NCI-H2171 treated with DMSO at 0.1 percent for 48 hours (cell line): ENCODE results near the gene NLRP11.

Experiments used
- DNase-seq: peaks from one replicate; lab custom pipeline; 2025; lab: John Stamatoyannopoulos, UW

NLRP11 gene

DNA sequence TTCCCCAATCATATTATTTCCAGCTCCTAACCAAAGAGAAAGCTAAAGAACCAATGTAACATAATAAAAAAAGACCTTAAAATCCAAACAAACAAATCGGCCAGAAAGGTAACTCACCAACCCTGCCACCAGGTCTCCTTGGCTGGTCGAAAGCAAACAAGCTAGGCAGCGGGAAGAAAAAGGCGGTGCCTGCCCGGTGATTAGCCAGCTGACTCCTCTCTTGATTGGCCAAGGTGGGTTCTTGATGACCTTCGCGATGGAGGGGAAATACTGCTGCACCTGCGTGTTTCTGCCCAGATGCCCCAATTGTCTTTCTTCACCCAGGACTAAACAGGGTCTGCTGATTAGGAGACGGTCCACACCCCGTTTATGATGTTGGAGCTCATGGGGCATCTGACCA, at the start of gene NLRP11:
TSS of gene NLRP11 (minus strand) at position 154 of the 400 bp plus-strand sequence. CDS start 13,825 bp downstream, outside the sequence.
- no peak for DNase-seq

DNA sequence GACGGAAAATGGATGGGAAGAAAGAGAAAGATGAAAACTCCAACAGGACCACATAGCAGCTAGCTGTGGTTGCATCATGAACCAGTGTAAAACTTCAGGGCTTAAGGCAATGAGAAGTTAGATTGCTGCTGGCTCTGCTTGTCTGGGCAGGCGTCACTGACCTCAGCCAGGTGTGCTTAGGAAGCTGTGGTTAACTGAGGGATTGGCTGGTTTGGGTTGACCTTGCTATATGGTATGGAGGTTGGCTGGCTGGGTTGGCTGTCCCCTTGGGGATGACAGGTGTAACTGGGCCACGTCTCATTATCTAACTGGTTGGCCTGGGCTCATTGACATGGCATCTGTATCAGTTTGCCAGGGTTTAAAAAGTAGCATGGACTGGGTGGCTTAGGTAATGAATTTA, 45.4 kb upstream of the NLRP11 start:
- no peak for DNase-seq

- no peak for DNase-seq
Observed at GRCh38 chr19:55870736-55871135, 38.9 kb upstream of the NLRP11 start.

DNA sequence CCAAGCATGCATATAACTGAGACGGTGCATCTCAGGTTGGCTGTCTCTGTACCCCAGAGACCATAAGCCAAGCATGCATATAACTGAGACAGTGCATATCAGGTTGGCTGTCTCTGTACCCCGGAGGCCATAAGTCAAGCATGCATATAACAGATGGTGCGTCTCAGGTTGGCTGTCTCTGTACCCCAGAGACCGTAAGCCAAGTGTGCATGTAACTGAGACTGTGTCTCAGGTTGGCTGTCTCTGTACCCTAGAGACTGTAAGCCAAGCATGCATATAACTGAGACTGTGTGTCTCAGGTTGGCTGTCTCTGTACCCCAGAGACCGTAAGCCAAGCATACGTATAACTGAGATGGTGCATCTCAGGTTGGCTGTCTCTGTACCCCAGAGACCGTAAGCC, 35.3 kb upstream of the NLRP11 start:
- peak; percentile 71 for DNase-seq

GRCh38 chr19:55866521-55866920, 34.7 kb upstream of the NLRP11 start:
- DNase-seq, result no peak

- no peak for DNase-seq
Observed at GRCh38 chr19:55858969-55859368, 27.2 kb upstream of the NLRP11 start.

- DNase-seq, result no peak
Observed at GRCh38 chr19:55858401-55858800, 26.6 kb upstream of the NLRP11 start.

GRCh38 chr19:55857974-55858373, 26.2 kb upstream of the NLRP11 start:
- DNase-seq, result no peak

DNA sequence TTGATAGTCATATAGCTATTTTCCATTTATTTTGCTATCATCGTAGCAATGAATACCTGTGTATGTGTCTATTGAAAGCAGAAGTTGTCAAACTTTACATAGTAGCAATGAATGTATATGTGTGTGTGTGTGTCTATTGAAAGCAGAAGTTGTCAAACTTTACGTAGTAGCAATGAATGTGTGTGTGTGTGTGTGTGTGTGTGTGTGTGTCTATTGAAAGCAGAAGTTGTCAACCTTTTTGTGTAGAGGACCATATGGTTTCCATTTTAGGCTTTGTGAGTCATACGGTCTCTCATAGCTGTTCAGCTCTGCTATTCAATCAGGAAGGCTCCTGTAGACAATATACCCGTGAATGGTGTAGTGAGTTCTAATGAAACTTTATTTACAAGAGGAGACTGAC, 25.4 kb upstream of the NLRP11 start:
- no peak for DNase-seq

DNA sequence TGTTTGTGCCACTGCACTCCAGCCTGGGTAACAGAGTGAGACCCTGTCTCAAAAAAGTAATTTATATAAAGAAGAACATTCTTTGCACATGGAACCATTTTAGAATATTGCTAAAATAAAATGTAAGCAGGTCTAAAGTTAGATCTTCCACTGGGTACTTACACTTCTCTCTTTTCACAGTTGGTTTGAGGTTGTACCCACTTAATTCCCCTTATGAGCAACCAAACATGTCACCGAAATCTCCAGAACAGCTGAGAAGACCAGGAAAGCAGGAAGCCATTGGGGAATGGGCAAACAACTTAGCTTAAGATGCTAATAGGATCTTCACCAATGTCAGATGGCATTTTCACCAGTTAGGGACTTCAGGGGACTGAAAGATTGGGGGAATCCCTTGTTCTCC, 23.4 kb upstream of the NLRP11 start:
- DNase-seq, result no peak

DNA sequence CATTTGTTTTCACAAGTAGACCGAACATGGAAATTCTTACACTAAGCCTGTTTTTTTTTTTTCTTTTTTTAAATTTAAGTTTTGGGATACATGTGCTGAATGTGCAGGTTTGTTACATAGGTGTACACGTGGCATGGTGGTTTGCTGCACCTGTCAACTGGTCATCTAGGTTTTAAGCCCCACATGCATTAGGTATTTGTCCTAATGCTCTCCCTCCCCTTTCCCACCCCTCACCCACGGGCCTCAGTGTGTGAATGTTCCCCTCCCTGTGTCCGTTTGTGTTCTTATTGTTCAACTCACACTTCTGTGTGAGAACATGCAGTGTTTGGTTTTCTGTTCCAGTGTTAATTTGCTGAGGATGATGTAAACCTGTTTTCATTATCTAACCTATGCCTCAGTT, 7.1 kb upstream of the NLRP11 start:
- DNase-seq, result no peak

DNA sequence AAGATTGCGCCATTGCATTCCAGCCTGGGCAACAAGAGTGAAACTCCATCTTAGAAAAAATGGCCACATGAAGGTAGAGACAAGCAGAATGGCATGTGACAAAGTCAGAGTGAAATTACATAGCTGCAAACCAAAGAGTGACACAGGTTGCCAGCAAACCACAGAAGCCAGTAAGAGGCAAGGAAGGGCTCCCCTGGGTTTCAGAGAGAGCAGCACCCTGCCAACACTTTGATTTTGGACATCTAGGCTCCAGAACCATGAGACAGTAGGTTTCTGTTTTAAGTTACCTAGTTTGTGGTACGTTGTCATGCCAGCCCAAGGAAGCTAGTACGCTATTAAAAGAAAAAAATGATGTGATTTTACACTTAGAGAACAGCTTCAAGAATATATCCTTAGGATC, 6.5 kb upstream of the NLRP11 start:
- no peak for DNase-seq

DNA sequence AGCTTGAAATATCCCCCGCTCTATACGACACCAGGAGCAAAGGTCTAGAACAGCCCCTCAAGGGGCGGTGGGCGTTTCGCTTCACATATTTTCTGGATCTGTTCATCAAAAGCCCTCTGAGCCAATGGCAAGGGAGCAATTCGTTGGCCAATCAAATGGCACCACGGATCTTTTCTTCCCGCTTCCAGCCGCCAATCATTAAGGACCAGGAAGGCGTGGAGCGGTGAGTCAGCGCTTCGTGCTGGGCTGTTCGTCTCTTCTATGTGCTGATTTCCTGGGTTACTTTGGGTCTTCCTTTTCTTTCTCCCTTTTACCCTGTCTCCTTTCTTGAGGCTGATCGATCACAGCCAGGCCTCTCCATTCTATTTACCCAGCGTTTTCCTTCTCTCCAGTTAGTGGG, 4.5 kb upstream of the NLRP11 start, which contains the start of gene NLRP4:
TSS of gene NLRP4 (plus strand) at position 201 of the 400 bp plus-strand sequence. CDS start 15,541 bp downstream, outside the sequence.
- no peak for DNase-seq

DNA sequence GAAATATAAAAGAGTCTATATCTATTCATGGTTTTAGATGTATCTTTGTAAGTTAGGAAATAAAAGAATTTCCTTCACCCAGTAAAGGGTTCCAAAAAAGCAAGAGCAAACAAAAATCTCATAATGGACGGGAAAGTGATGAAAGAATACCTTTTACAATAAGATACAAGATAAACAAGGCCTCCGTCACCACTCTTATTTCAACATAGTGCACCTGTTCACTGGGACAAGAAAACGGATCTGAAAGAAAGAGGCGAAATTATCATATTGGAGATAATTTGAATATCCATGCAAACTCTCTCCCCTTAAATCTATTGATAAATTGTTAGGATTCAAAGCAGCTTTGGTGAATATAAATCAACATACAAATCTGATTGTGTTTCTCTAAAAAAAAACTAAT, 877 bp upstream of the NLRP11 start:
- DNase-seq, result no peak

GRCh38 chr19:55830656-55831055, 1.1 kb downstream of the NLRP11 start:
- no peak for DNase-seq

- no peak for DNase-seq
Observed at GRCh38 chr19:55820037-55820436, 11.8 kb downstream of the NLRP11 start.

- DNase-seq, result no peak
Observed at GRCh38 chr19:55813906-55814305, 17.9 kb downstream of the NLRP11 start.

- DNase-seq, result no peak
Observed at GRCh38 chr19:55812449-55812848, 19.4 kb downstream of the NLRP11 start.

DNA sequence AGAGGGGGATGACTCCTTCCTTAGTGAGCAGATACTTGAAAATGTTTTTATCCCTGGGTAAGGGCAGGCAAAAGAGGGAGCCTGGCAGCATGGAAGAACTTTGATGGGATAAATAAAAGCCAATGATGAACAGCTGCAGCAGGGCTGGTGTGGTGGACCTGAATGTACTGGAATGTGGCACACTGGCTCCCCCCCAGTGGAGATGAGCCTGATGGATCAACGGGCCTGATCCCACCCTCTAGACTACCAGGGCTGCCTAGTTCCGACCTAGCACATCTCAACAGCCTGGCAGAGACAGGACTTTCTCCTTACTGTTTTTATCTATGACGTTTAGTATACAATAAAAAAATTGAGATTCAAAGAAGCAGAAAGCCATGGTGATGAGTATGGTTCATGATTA, 20.5 kb downstream of the NLRP11 start:
- DNase-seq, result no peak

DNA sequence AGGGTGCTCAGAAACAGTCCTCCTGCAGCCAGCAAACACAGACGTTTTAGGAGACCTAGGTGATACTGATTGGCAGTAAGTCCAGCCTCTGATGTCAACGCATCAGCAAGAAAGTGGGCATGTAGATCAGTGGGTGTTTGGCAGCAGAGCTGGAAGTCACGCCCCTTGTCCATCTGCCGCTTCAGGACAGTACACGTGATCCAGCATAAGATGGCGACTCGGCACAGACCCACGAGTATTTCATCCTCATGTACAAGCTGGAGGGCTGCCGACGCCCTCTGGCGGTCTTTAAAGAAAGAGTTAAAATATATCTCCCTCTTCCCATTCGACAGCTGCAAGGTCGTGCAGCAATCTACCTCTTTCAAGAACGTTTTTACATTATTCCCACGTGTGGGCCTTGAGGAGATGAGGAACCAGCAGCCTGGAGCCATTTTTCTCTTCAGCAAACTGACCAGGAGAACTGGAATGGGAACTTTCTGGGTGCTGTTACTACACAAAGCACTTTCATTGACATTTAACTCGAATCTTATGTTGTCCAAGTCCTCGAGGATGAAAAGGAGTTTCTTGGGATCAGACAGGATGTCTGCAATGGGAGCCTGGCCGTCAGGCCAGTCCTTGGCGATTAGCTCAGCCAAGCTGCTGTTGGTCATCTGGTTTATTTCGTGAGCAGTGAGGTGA, 22.3 kb downstream of the NLRP11 start:
- peak; percentile 91 for DNase-seq

DNA sequence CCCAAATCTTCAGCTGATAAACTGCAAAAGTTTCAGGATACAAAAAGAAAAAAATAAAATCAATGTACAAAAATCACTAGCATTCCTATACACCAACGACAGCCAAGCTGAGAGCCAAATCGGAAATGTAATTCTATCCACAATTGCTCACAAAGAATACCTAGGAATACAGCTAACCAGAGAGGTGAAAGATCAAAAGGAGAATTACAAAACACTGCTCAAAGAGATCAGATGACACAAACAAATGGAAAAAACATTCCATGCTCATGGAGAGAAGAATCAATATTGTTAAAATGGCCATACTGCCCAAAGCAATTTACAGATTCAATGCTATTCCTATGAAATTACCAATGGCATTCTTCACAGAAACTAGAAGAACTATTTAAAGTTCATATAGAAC, 29.5 kb downstream of the NLRP11 start:
- DNase-seq, result no peak

- no peak for DNase-seq
Observed at GRCh38 chr19:55801416-55801815, 30.4 kb downstream of the NLRP11 start.

DNA sequence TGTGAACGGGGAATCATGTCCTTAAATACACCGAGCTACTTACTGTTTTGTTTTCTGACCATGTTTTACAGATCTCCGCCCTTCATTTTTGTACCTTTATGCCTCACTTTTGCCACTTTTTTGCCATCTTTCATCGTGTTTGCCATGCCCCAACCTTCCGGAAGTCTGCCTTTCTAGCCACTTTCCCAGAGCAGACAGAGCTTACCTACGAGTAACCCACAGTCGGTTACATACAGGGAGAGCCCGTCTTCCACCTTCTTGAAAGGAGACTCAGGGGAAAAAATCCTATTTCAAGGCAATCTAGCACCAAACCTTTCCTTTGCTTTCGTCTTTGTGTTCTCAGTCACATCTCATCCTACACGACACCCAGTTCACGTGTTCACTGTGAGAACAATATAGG, 36.8 kb downstream of the NLRP11 start:
- DNase-seq, result no peak

- no peak for DNase-seq
Observed at GRCh38 chr19:55781112-55781511, 50.7 kb downstream of the NLRP11 start.
